GM19438 (cell line): Measurements from ENCODE around the gene FGF12.

Experiments
- ATAC-seq: cut with Tn5 transposase; IDR thresholded peaks from one replicate; pipeline ENCODE4 v1.9.1; 2021; ENCODE audit warnings: low read depth; ENCODE audit not compliant: unreplicated experiment

FGF12 gene

GRCh38 chr3:192687488-192688152 lies 39.7 kb downstream of the FGF12 start:
- no peak for ATAC-seq

GRCh38 chr3:192685801-192686200 lies 41.5 kb downstream of the FGF12 start:
- ATAC-seq: no peak

GRCh38 chr3:192684151-192684550 lies 43.2 kb downstream of the FGF12 start:
- no peak for ATAC-seq

GRCh38 chr3:192675958-192676649 lies 51.2 kb downstream of the FGF12 start:
- ATAC-seq: no peak

- no peak for ATAC-seq
Observed at GRCh38 chr3:192655628-192656027, 71.7 kb downstream of the FGF12 start.

GRCh38 chr3:192655040-192655439 lies 72.3 kb downstream of the FGF12 start:
- ATAC-seq: no peak

GRCh38 chr3:192653862-192654261 lies 73.5 kb downstream of the FGF12 start:
- ATAC-seq: no peak

GRCh38 chr3:192652727-192653126 lies 74.6 kb downstream of the FGF12 start:
- ATAC-seq: no peak

- ATAC-seq: no peak
Observed at GRCh38 chr3:192651836-192652512, 75.4 kb downstream of the FGF12 start.

GRCh38 chr3:192645437-192645836 lies 81.9 kb downstream of the FGF12 start:
- no peak for ATAC-seq

GRCh38 chr3:192642651-192643050 lies 84.7 kb downstream of the FGF12 start:
- ATAC-seq: no peak

- no peak for ATAC-seq
Observed at GRCh38 chr3:192641919-192642318, 85.4 kb downstream of the FGF12 start.

- ATAC-seq: no peak
Observed at GRCh38 chr3:192639987-192640386, 87.4 kb downstream of the FGF12 start.

GRCh38 chr3:192637803-192638202 lies 89.5 kb downstream of the FGF12 start:
- no peak for ATAC-seq

- ATAC-seq: no peak
Observed at GRCh38 chr3:192636517-192637444, 90.6 kb downstream of the FGF12 start.

- ATAC-seq: no peak
Observed at GRCh38 chr3:192629429-192629828, 97.9 kb downstream of the FGF12 start.

- no peak for ATAC-seq
Observed at GRCh38 chr3:192621909-192622308, 105.4 kb downstream of the FGF12 start.

- no peak for ATAC-seq
Observed at GRCh38 chr3:192620275-192620674, 107.1 kb downstream of the FGF12 start.

GRCh38 chr3:192611411-192611810 lies 115.9 kb downstream of the FGF12 start:
- ATAC-seq: no peak

- no peak for ATAC-seq
Observed at GRCh38 chr3:192608726-192609600, 118.4 kb downstream of the FGF12 start.
